ENCODE data around the gene SH2B3. TPM values are rescaled to one million over a fixed set of nuclear protein-coding genes. Genes with fewer than 3 reads are reported as not detected.

SH2B3 gene
- total and polyA plus RNA-seq, 2 donors (not counting 3 experiments of a cell fraction or from before 2014, with no cell fraction given): 63.1 to 97.9 TPM

DNA sequence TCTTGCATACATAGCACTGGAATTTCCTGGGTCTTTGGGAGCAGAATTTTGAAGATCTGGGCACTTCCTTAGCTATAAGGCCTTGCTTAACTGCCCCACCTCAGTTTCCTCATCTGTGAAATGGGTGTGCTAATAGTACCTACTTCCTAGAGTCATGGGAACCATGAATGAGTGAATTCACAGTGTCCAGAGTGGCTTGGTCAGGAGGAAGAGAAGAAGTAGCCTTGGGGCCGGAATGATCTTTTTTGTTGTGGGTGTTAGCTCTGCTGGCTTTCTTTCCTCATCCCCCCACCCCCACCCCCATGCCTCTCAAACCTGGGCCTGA lies 2.4 kb downstream of the SH2B3 start:
- DNase-seq (ENCODE audit: low read depth, low spot score) (no peak), FAIRE-seq (no peak)
- Histone ChIP-seq H3K27ac (ENCODE audit: insufficient read depth, low read depth, low read length) (peak overlapping the region; percentile 87), H3K9me3 (replicated peaks; ENCODE audit: control insufficient read depth, insufficient read depth, low read length) (no peaks in the 10 kb centered on the region), H3K79me2 (ENCODE audit: control insufficient read depth, insufficient read depth, low read length) (peaks cover 72% of the 10 kb centered on the region), H3K9me1 (replicated peaks; ENCODE audit: control insufficient read depth, extremely low read depth, insufficient read depth, low read length) (no peaks in the 10 kb centered on the region), H3K27me3 (ENCODE audit: control insufficient read depth in 2 of 2, insufficient read depth in 2 of 2, low read length in 2 of 2) (no peaks in the 10 kb centered on the region), H3K9ac (replicated peaks; ENCODE audit: extremely low read depth, insufficient read depth, low read length) (peak overlapping the region; percentile 95), H3K4me2 (ENCODE audit: insufficient read depth, low read length) (peak overlapping the region; percentile 96), H3K4me1 (ENCODE audit: control insufficient read depth, extremely low read depth, insufficient read depth, low read length) (peaks cover 70% of the 10 kb centered on the region), H3K4me3 (replicated peaks in 1 of 3; ENCODE audit: insufficient read depth in 1 of 3, low read depth in 1 of 3, low read length in 3 of 3) (peak overlapping the region; percentile 83 to 94 (median 91)), H3K36me3 (ENCODE audit: control insufficient read depth in 2 of 2, extremely low read depth in 1 of 2, insufficient read depth in 2 of 2, low read length in 2 of 2) (no peaks in the 10 kb centered on the region), H4K20me1 (replicated peaks; ENCODE audit: control insufficient read depth, extremely low read depth, insufficient read depth, low read length) (no peaks in the 10 kb centered on the region), H2AFZ (ENCODE audit: low read depth, low read length) (no peak overlapping the region)
- ChIA-PET POLR2A (no interaction called here), CTCF (interaction anchor here (0.7 to 7.7 kb wide), 7 partner anchors 9 to 45 kb away, joined by 3 to 101 read pairs (median 5); no protein-coding TSS in a partner anchor)
- BruUV-seq (replicated peaks): no TSS peak
- TF ChIP-seq MAX (IDR thresholded peaks at IDR 0.05; ENCODE audit: insufficient read depth, insufficient read length) (no peak), POLR2AphosphoS5 (IDR thresholded peaks at IDR 0.05; ENCODE audit: insufficient read depth, low read depth, low read length) (peak; percentile 27)
- dilution Hi-C loops (cut with MboI; ENCODE audit: extremely low pct_ligation_motif_present, low sequenced_read_pairs): no loop called here
- intact Hi-C loops (cut with micrococcal nuclease): loop anchor here (5.0 kb wide), 1 partner anchor 189 kb away; the partner anchor contains the start of gene ATXN2

DNA sequence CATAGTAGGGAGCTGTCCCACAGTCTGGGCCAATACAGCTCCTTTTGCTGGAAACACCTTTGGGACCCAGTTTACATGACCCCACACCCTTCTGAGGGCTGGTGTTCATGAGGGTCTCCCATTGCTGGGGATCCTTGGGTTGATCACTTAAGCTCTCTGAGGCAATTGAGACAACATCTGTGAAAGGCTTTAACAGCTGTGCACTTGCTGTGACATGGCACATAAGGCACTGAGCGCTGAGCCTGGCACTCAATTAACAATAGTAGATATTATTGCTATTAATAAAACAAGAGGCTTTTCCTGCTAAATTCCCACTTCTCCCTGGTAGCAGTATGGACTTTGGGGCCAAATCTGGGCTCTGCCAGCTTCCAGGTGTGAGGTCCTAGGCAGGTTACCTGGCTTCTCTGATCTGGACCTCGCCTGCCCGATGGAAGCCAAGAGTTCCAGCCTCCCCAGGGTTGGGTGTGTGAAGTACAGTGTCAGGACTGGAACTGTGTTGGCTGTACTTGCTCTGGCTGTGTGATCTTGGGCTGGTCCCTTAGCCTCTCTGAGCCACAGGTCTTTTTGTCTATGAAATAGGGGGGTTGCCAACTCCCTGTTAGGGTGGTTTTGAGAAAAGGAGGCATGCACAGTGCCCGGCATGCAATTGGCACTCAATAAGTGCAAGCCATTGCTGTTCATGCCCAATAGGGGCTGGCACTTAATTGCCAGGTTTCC lies 3.1 kb downstream of the SH2B3 start:
- intact Hi-C loops (cut with micrococcal nuclease): loop anchor here (1.0 to 5.0 kb wide), 3 partner anchors 25 to 188 kb away; partner anchors contain the start of gene ATXN2
- H3K27ac ChIP-seq (ENCODE audit: insufficient read depth, low read depth, low read length): peak overlapping the region; percentile 87
- no peaks in the 10 kb centered on the region for H3K9me3 ChIP-seq (replicated peaks; ENCODE audit: control insufficient read depth, insufficient read depth, low read length)
- no peak overlapping the region for H2AFZ ChIP-seq (ENCODE audit: low read depth, low read length)
- peaks cover 3% of the 10 kb centered on the region for H4K20me1 ChIP-seq (replicated peaks; ENCODE audit: control insufficient read depth, extremely low read depth, insufficient read depth, low read length)
- dilution Hi-C loops (cut with MboI; ENCODE audit: extremely low pct_ligation_motif_present, low sequenced_read_pairs): no loop called here
- peak; percentile 34 for DNase-seq (ENCODE audit: low read depth, low spot score)
- H3K27me3 ChIP-seq (ENCODE audit: control insufficient read depth in 2 of 2, insufficient read depth in 2 of 2, low read length in 2 of 2): no peaks in the 10 kb centered on the region
- ChIA-PET CTCF (interaction anchor here (0.7 to 7.7 kb wide), 8 partner anchors 10 to 45 kb away, joined by 3 to 101 read pairs (median 4); no protein-coding TSS in a partner anchor), POLR2A (interaction anchor here (1.0 to 1.6 kb wide), 2 partner anchors 12 to 43 kb away, joined by 3 read pairs; no protein-coding TSS in a partner anchor)
- peaks cover 80% of the 10 kb centered on the region for H3K79me2 ChIP-seq (ENCODE audit: control insufficient read depth, insufficient read depth, low read length)
- no peaks in the 10 kb centered on the region for H3K36me3 ChIP-seq (ENCODE audit: control insufficient read depth in 2 of 2, extremely low read depth in 1 of 2, insufficient read depth in 2 of 2, low read length in 2 of 2)
- peak; percentile 52 for FAIRE-seq
- TF ChIP-seq EZH2 (IDR thresholded peaks at IDR 0.05; ENCODE audit: borderline replicate concordance, low read depth, low read length, severe bottlenecking) (no peak), JUN (IDR thresholded peaks at IDR 0.05; ENCODE audit: borderline replicate concordance, insufficient read depth, insufficient read length, low read depth) (no peak), FOS (IDR thresholded peaks at IDR 0.05; ENCODE audit: borderline replicate concordance, insufficient read depth, low read length) (no peak), MAX (IDR thresholded peaks at IDR 0.05; ENCODE audit: insufficient read depth, insufficient read length) (no peak), POLR2AphosphoS5 (IDR thresholded peaks at IDR 0.05; ENCODE audit: insufficient read depth, low read depth, low read length) (no peak), MYC (IDR thresholded peaks at IDR 0.05; ENCODE audit: low read depth, low read length) (no peak), GATA2 (IDR thresholded peaks at IDR 0.05; ENCODE audit: insufficient read depth, insufficient read length, low read depth, low read length) (no peak), CTCF (IDR thresholded peaks at IDR 0.05; ENCODE audit: extremely low read depth in 1 of 2, insufficient read depth in 1 of 2, low read depth in 1 of 2, low read length in 2 of 2) (no peak), POLR2A (IDR thresholded peaks at IDR 0.05; ENCODE audit: low read depth, low read length) (no peak)
- peaks cover 77% of the 10 kb centered on the region for H3K4me1 ChIP-seq (ENCODE audit: control insufficient read depth, extremely low read depth, insufficient read depth, low read length)
- H3K4me3 ChIP-seq (replicated peaks in 1 of 3; ENCODE audit: insufficient read depth in 1 of 3, low read depth in 1 of 3, low read length in 3 of 3): peak overlapping the region; percentile 83 to 94 (median 91)
- peak overlapping the region; percentile 96 for H3K4me2 ChIP-seq (ENCODE audit: insufficient read depth, low read length)
- BruUV-seq (replicated peaks): TSS peak; percentile 50
- peak overlapping the region; percentile 95 for H3K9ac ChIP-seq (replicated peaks; ENCODE audit: extremely low read depth, insufficient read depth, low read length)
- no peaks in the 10 kb centered on the region for H3K9me1 ChIP-seq (replicated peaks; ENCODE audit: control insufficient read depth, extremely low read depth, insufficient read depth, low read length)

Measured in endothelial cell of umbilical vein (primary cell).